HG03442 (cell line): Measurements from ENCODE around the gene TMEM213.
"Not testable (repeated sequence)": the region's sequence is repeated elsewhere in the genome, so short reads cannot be mapped to it uniquely, and the experiment has no call there.

Experiments used
- ATAC-seq: cut with Tn5 transposase; IDR thresholded peaks from one replicate; pipeline ENCODE4 v1.9.1; 2021; ENCODE audit warnings: mild to moderate bottlenecking, moderate library complexity; ENCODE audit not compliant: unreplicated experiment

The TMEM213 gene

GRCh38 chr7:138796038-138796615 lies 1.7 kb upstream of the TMEM213 start:
- no peak for ATAC-seq

- not testable (repeated sequence) for ATAC-seq
These were observed 748 bp upstream of the TMEM213 start for GRCh38 chr7:138797046-138797445.

- ATAC-seq = no peak
These were observed 1.0 kb downstream of the TMEM213 start for GRCh38 chr7:138798836-138799235.

- no peak for ATAC-seq
These were observed 1.7 kb downstream of the TMEM213 start for GRCh38 chr7:138799336-138800000.

GRCh38 chr7:138801256-138801655 lies 3.5 kb downstream of the TMEM213 start:
- no peak for ATAC-seq

GRCh38 chr7:138802706-138803105 lies 4.9 kb downstream of the TMEM213 start:
- no peak for ATAC-seq

DNA sequence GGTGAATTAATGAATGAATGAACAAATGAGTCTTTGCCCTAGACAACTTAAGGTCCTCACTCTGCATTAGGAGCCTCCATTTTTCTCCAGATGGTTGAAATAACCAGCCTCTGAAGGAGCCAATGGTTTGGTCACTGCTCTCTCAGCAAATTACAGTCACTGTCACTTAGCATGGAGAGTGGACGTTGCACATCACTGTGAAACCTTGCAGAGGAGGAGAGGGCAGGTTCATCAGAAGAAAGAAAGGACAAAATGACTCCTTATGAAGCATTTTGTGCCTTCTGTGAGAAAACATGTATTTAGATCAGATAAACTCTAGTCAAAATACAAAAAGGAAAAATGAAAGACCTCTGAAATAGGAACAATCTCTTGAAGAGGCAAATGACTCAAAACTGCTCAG lies 6.8 kb downstream of the TMEM213 start:
- ATAC-seq = no peak

DNA sequence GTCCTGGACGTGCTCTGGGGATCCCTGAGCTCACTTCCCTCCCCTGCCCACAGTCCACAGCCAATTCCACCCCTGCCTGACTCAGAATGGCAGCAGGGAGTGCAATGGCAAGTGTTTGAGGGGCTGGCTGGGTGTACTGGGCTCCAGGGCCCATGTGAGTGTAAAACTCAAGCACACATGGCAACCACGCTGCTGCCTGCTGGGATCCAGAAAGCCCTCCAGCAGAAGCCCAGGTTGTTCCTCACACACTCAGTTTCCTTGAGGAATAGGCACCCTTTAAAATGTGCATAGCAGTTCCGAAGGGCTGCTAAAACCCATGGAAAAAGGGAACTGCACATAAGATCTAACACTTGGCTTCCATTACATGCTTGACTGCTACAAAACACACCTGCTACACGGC lies 11.6 kb downstream of the TMEM213 start:
- ATAC-seq = no peak

DNA sequence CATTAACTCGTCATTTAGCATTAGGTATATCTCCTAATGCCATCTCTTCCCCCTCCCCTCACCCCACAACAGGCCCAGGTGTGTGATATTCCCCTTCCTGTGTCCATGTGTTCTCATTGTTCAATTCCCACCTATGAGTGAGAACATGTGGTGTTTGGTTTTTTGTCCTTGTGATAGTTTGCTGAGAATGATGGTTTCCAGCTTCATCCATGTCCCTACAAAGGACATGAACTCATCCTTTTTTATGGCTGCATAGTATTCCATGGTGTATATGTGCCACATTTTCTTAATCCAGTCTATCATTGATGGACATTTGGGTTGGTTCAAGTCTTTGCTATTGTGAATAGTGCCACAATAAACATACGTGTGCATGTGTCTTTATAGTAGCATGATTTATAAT lies 13.5 kb downstream of the TMEM213 start:
- not testable (repeated sequence) for ATAC-seq

GRCh38 chr7:138813945-138814344 lies 16.2 kb downstream of the TMEM213 start:
- ATAC-seq = no peak

DNA sequence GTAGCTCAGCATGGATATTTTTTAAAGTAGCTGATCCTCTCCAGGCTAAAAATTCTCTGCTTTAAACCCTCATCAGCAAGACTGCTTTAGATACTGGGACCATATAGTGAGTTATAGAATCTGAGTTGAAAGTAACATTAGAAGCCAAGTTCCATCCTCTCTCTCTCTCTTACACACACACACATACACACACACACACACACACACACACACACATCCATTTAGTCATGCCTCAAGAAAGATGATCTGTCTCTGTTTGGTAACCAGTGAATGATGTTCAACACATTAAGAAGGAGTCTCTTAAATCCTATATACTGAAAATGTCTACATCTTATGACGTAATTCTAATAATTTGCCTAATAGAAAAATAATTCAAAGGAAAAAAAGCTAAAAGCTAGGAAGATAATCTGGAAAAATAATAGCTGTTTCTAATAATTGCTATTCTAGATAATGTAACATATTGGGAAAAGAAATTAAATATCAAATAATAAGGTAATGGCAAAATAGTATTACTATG lies 17.1 kb downstream of the TMEM213 start:
- ATAC-seq = no peak

DNA sequence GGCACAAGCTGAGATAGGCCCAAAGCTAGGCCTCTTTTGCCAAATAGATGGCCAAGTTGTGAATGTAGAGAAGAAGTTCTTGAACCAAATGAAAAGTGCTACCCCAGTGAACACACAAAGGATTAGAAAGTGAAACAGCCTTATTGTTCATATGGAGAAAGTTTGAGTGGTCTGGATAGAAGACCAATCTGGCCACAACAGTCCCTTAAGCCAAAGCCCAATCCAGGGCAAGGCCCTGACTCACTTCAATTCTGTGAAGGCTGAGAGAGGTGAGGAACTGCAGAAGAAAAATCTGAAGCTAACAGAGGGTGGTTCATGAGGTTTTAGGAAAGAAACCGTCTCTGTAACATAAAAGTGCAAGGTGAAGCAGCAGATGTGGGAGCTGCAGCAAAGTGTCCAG lies 18.9 kb downstream of the TMEM213 start:
- no peak for ATAC-seq

- ATAC-seq = no peak
These were observed 21.8 kb downstream of the TMEM213 start for GRCh38 chr7:138819625-138820024.

- ATAC-seq = no peak
These were observed 24.1 kb downstream of the TMEM213 start for GRCh38 chr7:138821912-138822311.

DNA sequence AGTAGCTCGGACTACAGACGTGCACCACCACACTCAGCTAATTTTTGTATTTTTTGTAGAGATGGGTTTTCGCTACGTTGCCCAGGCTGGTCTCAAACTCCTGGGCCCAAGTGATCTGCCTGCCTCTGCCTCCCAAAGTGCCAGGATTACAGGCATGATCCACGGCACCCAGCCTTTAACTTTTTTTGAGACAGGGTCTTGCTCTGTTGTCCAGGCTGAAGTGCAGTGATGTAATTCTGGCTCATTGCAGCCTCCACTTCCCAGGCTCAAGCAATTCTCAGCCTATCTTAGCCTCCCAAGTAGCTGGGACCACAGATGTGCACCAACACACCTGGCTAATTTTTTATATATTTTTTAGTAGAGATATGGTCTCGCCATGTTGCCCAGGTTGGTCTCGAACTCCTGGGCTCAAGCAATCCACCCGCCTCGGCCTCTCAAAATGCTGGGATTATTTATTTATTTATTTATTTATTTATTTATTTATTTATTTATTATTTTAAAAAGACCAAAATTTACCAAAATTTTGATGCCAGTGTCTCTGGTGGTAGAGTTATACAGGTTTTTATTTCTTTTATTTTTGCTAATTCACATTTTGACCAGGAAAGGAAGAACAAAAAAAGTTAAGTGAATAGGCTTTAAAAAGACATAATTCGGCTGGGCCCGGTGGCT lies 25.2 kb downstream of the TMEM213 start:
- ATAC-seq = no peak

DNA sequence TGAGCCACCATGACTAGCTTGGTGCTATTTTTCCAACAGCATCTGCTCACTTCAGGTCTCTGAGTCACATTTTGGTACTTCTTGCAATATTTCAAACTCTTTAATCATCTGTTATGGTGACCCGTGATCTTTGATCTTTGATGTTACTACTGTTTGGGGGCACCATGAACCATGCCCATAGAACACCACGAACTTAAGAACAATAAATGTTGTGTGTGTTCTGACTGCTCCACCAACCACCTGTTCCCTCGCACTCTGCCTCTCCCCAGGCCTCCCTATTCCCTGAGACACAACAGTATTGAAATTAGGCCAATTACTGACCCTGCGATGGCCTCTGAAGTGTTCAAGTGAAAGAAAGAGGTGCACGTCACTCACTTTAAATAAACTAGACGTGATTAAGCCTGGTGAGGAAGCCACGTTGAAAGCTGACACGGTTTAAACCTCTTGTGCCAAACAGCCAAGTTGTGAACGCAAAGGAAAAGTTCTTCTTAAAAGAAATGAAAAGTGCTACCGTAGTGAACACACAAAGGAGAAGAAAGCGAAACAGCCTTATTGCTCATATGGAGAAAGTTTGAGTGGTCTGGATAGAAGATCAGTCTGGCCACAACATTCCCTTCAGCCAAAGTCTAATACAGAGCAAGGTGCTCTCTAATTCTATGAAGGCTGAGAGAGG lies 27.4 kb downstream of the TMEM213 start:
- no peak for ATAC-seq

GRCh38 chr7:138828302-138828701 lies 30.5 kb downstream of the TMEM213 start:
- no peak for ATAC-seq

- no peak for ATAC-seq
These were observed 31.5 kb downstream of the TMEM213 start for GRCh38 chr7:138829335-138829734.

GRCh38 chr7:138832966-138833365 lies 35.2 kb downstream of the TMEM213 start:
- ATAC-seq = no peak

- no peak for ATAC-seq
These were observed 35.8 kb downstream of the TMEM213 start for GRCh38 chr7:138833596-138833995.

DNA sequence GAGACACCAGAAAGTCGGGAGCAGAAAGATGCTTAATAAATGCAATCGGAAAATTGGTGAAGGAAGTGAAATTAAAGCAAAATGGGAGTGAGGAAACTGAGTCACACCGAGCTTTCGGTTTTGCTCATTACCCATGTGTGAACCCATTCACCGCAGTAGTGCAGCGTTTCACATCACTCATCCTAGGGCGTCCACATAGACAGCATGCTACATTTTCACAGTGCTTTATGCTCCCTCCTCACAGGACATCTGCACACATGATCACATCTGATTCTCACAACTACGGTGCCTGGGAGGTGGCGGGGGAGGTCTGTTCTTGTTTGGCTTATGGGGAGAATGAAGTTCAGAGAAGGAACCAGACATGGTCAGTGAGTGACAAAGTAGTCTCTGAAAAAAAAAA lies 36.8 kb downstream of the TMEM213 start:
- ATAC-seq = no peak

- no peak for ATAC-seq
These were observed 37.3 kb downstream of the TMEM213 start for GRCh38 chr7:138835087-138835486.
